MM.1S (cell line): ENCODE results near the gene OSBP2.

ENCODE experiments used
- DNase-seq: peaks from one replicate; pipeline ENCODE4 v3.0.0-alpha.2; 2015
- H2AFZ ChIP-seq: fragments of 300-600 bp; sonication (generic); 2 replicates; pipeline ENCODE4 v1.6.0; 2016; ENCODE audit warnings: antibody characterized with exemption, low read length
- H3F3A ChIP-seq: fragments of 300-600 bp; sonication (generic); 2 replicates; pipeline ENCODE4 v1.6.1; 2016; ENCODE audit warnings: mild to moderate bottlenecking, antibody characterized with exemption, low read length, moderate library complexity, mixed read lengths; ENCODE audit not compliant: insufficient read depth
- H3K27ac ChIP-seq: fragments of 300-600 bp; sonication (generic); 2 replicates; pipeline ENCODE4 v1.5.1; 2016; ENCODE audit warnings: mild to moderate bottlenecking, low read length
- H3K27me3 ChIP-seq: fragments of 300-600 bp; sonication (generic); replicated peaks from 2 replicates; pipeline ENCODE4 v1.6.0; 2016; ENCODE audit warnings: low read length; ENCODE audit not compliant: insufficient read depth
- H3K36me3 ChIP-seq: fragments of 300-600 bp; sonication (generic); replicated peaks from 2 replicates; pipeline ENCODE4 v1.6.1; 2016; ENCODE audit warnings: mild to moderate bottlenecking, low read length, mixed read lengths; ENCODE audit not compliant: insufficient read depth
- H3K4me1 ChIP-seq: fragments of 300-600 bp; sonication (generic); 2 replicates; pipeline ENCODE4 v1.6.1; 2016; ENCODE audit warnings: low read length, mixed read lengths
- H3K4me2 ChIP-seq: fragments of 300-600 bp; sonication (generic); 2 replicates; pipeline ENCODE4 v1.6.0; 2016; ENCODE audit warnings: low read depth, low read length
- H3K4me3 ChIP-seq: fragments of 300-600 bp; sonication (generic); 2 replicates; pipeline ENCODE4 v1.5.1; 2016; ENCODE audit warnings: low read length, mixed read lengths
- H3K79me2 ChIP-seq: fragments of 300-600 bp; sonication (generic); 2 replicates; pipeline ENCODE4 v1.6.1; 2016; ENCODE audit warnings: mixed run types, low read length, mixed read lengths
- H3K9ac ChIP-seq: fragments of 300-600 bp; sonication (generic); 2 replicates; pipeline ENCODE4 v1.6.1; 2016; ENCODE audit warnings: low read length, mixed read lengths
- H3K9me2 ChIP-seq: fragments of 300-600 bp; sonication (generic); replicated peaks from 2 replicates; pipeline ENCODE4 v1.6.1; 2016; ENCODE audit warnings: mild to moderate bottlenecking, low read length, mixed read lengths; ENCODE audit not compliant: insufficient read depth
- H3K9me3 ChIP-seq: fragments of 300-600 bp; sonication (generic); replicated peaks from 2 replicates; pipeline ENCODE4 v1.6.1; 2016; ENCODE audit warnings: mild to moderate bottlenecking, low read length, mixed read lengths; ENCODE audit not compliant: insufficient read depth
- H4K20me1 ChIP-seq: fragments of 300-600 bp; sonication (generic); 2 replicates; pipeline ENCODE4 v1.6.1; 2016; ENCODE audit warnings: mild to moderate bottlenecking, low read length, moderate library complexity, mixed read lengths; ENCODE audit not compliant: insufficient read depth
- EZH2 ChIP-seq: fragments of 300-600 bp; sonication (generic); optimal IDR thresholded peaks from 2 replicates; pipeline ENCODE3; 2017; ENCODE audit warnings: low read depth, mild to moderate bottlenecking, antibody characterized with exemption, low read length, mixed read lengths
- EZH2phosphoT487 ChIP-seq: fragments of 300-600 bp; sonication (generic); IDR thresholded peaks from 2 replicates; pipeline ENCODE4 v1.6.1; 2018; ENCODE audit warnings: antibody characterized with exemption, low read length
- TF ChIP-seq, protein P1 (sequence below): fragments of 300-600 bp; sonication (generic); IDR thresholded peaks from 2 replicates; pipeline ENCODE4 v1.5.1; 2016; ENCODE audit warnings: antibody characterized with exemption, low read length, mixed read lengths

OSBP2 gene

DNA sequence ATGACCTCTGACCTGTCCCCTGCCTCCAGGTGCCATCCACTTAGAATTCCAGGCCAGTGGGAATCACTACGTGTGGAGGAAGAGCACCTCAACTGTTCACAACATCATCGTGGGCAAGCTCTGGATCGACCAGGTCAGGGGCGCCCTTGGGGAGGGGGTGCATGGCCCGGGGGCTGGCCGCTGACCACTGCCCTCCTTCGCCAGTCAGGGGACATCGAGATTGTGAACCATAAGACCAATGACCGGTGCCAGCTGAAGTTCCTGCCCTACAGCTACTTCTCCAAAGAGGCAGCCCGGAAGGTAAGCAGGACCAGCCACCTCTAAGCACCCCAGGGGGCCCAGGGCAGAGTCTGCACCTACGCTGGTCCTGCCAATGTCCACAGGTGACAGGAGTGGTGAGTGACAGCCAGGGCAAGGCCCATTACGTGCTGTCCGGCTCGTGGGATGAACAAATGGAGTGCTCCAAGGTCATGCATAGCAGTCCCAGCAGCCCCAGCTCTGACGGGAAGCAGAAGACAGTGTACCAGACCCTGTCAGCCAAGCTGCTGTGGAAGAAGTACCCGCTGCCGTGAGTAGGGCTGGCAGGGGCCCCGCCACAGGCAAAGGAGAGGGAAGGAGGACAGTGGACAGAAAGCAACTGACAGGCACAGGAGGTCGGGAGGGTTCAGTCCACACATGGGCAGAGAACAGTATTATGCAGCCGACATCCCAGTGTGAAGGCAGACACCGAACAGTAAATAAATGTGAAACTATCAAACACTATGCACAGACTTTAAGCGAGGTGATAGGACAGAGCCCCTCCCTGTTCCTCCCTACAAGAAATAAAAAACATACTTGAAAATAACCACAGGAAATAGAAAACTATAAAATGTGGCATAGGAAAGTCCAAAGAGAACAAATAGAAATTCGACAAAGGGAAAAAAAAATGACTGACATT, 199.0 kb downstream of the OSBP2 start:
- H4K20me1 ChIP-seq: no peaks in the 10 kb centered on the region
- no peaks in the 10 kb centered on the region for H3K4me1 ChIP-seq
- no peaks in the 10 kb centered on the region for H3K79me2 ChIP-seq
- no peak overlapping the region for H3K4me3 ChIP-seq
- H3K9me3 ChIP-seq: no peaks in the 10 kb centered on the region
- H3K9ac ChIP-seq: no peak overlapping the region
- no peaks in the 10 kb centered on the region for H3K36me3 ChIP-seq
- no peak overlapping the region for H3K4me2 ChIP-seq
- H3K9me2 ChIP-seq: no peaks in the 10 kb centered on the region
- H3F3A ChIP-seq: no peaks in the 10 kb centered on the region
- no peak overlapping the region for H3K27ac ChIP-seq
- TF ChIP-seq, protein P1, sequence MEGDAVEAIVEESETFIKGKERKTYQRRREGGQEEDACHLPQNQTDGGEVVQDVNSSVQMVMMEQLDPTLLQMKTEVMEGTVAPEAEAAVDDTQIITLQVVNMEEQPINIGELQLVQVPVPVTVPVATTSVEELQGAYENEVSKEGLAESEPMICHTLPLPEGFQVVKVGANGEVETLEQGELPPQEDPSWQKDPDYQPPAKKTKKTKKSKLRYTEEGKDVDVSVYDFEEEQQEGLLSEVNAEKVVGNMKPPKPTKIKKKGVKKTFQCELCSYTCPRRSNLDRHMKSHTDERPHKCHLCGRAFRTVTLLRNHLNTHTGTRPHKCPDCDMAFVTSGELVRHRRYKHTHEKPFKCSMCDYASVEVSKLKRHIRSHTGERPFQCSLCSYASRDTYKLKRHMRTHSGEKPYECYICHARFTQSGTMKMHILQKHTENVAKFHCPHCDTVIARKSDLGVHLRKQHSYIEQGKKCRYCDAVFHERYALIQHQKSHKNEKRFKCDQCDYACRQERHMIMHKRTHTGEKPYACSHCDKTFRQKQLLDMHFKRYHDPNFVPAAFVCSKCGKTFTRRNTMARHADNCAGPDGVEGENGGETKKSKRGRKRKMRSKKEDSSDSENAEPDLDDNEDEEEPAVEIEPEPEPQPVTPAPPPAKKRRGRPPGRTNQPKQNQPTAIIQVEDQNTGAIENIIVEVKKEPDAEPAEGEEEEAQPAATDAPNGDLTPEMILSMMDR: no peak
- TF ChIP-seq EZH2 (no peak), EZH2phosphoT487 (no peak)
- DNase-seq: no peak
- no peak overlapping the region for H2AFZ ChIP-seq
- no peaks in the 10 kb centered on the region for H3K27me3 ChIP-seq

- no peak for DNase-seq
- TF ChIP-seq EZH2 (no peak), EZH2phosphoT487 (no peak)
- TF ChIP-seq, protein P1: no peak
- Histone ChIP-seq H3K4me3 (no peak overlapping the region), H3K9me3 (no peaks in the 10 kb centered on the region), H3F3A (no peaks in the 10 kb centered on the region), H3K79me2 (no peaks in the 10 kb centered on the region), H3K4me1 (no peaks in the 10 kb centered on the region), H4K20me1 (no peaks in the 10 kb centered on the region), H3K27ac (no peak overlapping the region), H3K36me3 (no peaks in the 10 kb centered on the region), H2AFZ (no peak overlapping the region), H3K4me2 (no peak overlapping the region), H3K9me2 (no peaks in the 10 kb centered on the region), H3K27me3 (no peaks in the 10 kb centered on the region), H3K9ac (no peak overlapping the region)
These were observed 199.7 kb downstream of the OSBP2 start for GRCh38 chr22:30894371-30894740.

- Histone ChIP-seq H3K27me3 (no peaks in the 10 kb centered on the region), H3K4me3 (no peak overlapping the region), H3K9me2 (no peaks in the 10 kb centered on the region), H3K9ac (no peak overlapping the region), H3K36me3 (no peaks in the 10 kb centered on the region), H4K20me1 (no peaks in the 10 kb centered on the region), H2AFZ (0 out of 2 replicates have a peak overlapping the region, but pooled peaks have one; percentile 25), H3K4me2 (peak overlapping the region; percentile 21; the same call in 1 of the 2 replicates), H3K4me1 (peaks cover 3% of the 10 kb centered on the region; the same call in 1 of the 2 replicates), H3K9me3 (no peaks in the 10 kb centered on the region), H3K79me2 (no peaks in the 10 kb centered on the region), H3K27ac (no peak overlapping the region), H3F3A (no peaks in the 10 kb centered on the region)
- peak; percentile 27 for DNase-seq
- no peak for TF ChIP-seq EZH2
- TF ChIP-seq, protein P1: no peak
- TF ChIP-seq EZH2phosphoT487: no peak
These were observed 208.1 kb downstream of the OSBP2 start for GRCh38 chr22:30902496-30903357.
